HL-60 (cell line): ENCODE data around the gene MALSU1.

Experiments
- DNase-seq, 2 experiments: peaks; one replicate each; pipeline ENCODE4 v3.0.0-alpha.2; 2010 to 2020; ENCODE audit warnings: low read depth in 1 of 2, low spot score in 1 of 2
- H3K27ac ChIP-seq: fragments of 250-450 bp; sonication (Bioruptor Pico); replicated peaks from 2 replicates; pipeline ENCODE4 v1.5.1; 2020; ENCODE audit warnings: mild to moderate bottlenecking, moderate library complexity
- H3K27me3 ChIP-seq: fragments of 250-450 bp; sonication (Bioruptor Pico); 2 replicates; pipeline ENCODE4 v1.5.1; 2021; ENCODE audit warnings: mild to moderate bottlenecking, moderate library complexity; ENCODE audit not compliant: insufficient read depth, poor library complexity, severe bottlenecking
- H3K4me3 ChIP-seq: replicated peaks from 2 replicates; pipeline ENCODE4 v1.5.1; 2011; ENCODE audit warnings: mild to moderate bottlenecking, control low read depth, low read length; ENCODE audit not compliant: insufficient read depth
- GABPA ChIP-seq: IDR thresholded peaks from 2 replicates; pipeline ENCODE4 v1.6.1; 2012; ENCODE audit warnings: low read depth
- POLR2AphosphoS5 ChIP-seq: IDR thresholded peaks from 2 replicates; pipeline ENCODE4 v1.6.1; 2012; ENCODE audit warnings: low read depth
- SPI1 ChIP-seq: IDR thresholded peaks from 2 replicates; pipeline ENCODE4 v1.6.1; 2012; ENCODE audit warnings: low read depth, mild to moderate bottlenecking, borderline replicate concordance
- TF ChIP-seq, protein P1 (sequence below): IDR thresholded peaks from 2 replicates; pipeline ENCODE4 v1.6.1; 2012; ENCODE audit warnings: low read depth; ENCODE audit not compliant: insufficient replicate concordance
- TF ChIP-seq, protein P2 (sequence below): IDR thresholded peaks from one replicate; pipeline ENCODE4 v1.5.1; 2011; ENCODE audit warnings: low read length, control low read depth, inconsistent platforms; ENCODE audit not compliant: insufficient read depth

Gene MALSU1

DNA sequence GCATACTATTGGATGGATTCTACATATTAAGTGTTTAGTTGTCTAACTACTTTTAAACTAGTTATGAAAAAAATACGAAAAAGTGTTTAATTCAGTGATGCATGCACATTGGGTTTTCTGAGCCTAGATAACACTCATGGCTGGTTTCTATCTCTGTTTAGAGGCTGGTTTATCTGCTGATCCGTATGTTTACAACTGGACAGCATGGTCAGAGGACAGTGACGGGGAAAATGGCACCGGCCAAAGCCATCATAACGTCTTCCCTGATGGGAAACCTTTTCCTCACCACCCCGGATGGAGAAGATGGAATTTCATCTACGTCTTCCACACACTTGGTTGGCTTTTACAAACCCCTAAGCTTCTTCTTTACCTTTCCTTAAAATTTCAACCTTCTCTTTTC, 42.4 kb upstream of the MALSU1 start:
- no peak overlapping the region for H3K27ac ChIP-seq
- DNase-seq: no peak
- TF ChIP-seq GABPA: no peak
- H3K4me3 ChIP-seq: no peak overlapping the region
- no peaks in the 10 kb centered on the region for H3K27me3 ChIP-seq

DNA sequence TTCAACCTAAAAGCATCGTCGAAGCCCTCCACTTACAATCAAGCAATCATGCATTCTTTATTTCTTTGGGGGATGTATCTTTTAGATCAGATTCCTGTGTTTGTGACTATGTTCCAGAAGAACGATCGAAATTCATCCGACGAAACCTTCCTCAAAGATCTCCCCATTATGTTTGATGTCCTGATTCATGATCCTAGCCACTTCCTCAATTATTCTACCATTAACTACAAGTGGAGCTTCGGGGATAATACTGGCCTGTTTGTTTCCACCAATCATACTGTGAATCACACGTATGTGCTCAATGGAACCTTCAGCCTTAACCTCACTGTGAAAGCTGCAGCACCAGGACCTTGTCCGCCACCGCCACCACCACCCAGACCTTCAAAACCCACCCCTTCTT, 38.8 kb upstream of the MALSU1 start:
- TF ChIP-seq, protein P1, sequence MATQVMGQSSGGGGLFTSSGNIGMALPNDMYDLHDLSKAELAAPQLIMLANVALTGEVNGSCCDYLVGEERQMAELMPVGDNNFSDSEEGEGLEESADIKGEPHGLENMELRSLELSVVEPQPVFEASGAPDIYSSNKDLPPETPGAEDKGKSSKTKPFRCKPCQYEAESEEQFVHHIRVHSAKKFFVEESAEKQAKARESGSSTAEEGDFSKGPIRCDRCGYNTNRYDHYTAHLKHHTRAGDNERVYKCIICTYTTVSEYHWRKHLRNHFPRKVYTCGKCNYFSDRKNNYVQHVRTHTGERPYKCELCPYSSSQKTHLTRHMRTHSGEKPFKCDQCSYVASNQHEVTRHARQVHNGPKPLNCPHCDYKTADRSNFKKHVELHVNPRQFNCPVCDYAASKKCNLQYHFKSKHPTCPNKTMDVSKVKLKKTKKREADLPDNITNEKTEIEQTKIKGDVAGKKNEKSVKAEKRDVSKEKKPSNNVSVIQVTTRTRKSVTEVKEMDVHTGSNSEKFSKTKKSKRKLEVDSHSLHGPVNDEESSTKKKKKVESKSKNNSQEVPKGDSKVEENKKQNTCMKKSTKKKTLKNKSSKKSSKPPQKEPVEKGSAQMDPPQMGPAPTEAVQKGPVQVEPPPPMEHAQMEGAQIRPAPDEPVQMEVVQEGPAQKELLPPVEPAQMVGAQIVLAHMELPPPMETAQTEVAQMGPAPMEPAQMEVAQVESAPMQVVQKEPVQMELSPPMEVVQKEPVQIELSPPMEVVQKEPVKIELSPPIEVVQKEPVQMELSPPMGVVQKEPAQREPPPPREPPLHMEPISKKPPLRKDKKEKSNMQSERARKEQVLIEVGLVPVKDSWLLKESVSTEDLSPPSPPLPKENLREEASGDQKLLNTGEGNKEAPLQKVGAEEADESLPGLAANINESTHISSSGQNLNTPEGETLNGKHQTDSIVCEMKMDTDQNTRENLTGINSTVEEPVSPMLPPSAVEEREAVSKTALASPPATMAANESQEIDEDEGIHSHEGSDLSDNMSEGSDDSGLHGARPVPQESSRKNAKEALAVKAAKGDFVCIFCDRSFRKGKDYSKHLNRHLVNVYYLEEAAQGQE: no peak
- peak; percentile 69 for TF ChIP-seq SPI1
- DNase-seq: no peak
- no peaks in the 10 kb centered on the region for H3K27me3 ChIP-seq
- H3K4me3 ChIP-seq: no peak overlapping the region
- no peak overlapping the region for H3K27ac ChIP-seq

DNA sequence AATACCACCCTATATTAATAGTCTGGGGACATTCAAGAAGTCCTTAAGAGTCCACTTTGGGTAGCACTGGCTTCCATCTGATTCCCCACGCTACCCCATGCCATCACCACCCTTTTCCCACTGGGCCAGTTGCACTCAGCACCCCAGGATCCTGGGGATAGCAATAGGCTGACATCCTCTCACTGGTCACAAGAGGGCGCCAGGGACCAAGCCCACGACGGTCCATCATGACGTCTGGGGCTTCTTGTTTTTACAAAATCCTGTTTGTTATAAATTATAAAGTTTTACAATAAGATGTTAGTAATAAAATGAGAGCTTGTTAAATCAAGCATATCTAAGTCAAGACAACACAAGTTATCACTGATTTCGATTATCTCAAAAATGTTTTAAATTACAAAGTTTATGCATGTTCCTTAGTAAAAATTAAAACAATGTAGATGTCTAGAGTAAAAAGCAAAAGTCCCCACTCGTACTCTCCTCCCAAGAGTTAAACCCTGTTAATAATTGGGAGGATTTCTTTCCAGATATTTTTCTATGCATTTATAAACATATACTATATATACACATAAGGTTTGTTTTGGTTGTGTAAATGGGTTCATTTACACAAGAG, 37.2 kb upstream of the MALSU1 start:
- peak; percentile 37 to 71 for DNase-seq
- TF ChIP-seq, protein P1: no peak
- TF ChIP-seq, protein P2, sequence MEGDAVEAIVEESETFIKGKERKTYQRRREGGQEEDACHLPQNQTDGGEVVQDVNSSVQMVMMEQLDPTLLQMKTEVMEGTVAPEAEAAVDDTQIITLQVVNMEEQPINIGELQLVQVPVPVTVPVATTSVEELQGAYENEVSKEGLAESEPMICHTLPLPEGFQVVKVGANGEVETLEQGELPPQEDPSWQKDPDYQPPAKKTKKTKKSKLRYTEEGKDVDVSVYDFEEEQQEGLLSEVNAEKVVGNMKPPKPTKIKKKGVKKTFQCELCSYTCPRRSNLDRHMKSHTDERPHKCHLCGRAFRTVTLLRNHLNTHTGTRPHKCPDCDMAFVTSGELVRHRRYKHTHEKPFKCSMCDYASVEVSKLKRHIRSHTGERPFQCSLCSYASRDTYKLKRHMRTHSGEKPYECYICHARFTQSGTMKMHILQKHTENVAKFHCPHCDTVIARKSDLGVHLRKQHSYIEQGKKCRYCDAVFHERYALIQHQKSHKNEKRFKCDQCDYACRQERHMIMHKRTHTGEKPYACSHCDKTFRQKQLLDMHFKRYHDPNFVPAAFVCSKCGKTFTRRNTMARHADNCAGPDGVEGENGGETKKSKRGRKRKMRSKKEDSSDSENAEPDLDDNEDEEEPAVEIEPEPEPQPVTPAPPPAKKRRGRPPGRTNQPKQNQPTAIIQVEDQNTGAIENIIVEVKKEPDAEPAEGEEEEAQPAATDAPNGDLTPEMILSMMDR: peak; percentile 81
- H3K27ac ChIP-seq: no peak overlapping the region
- no peaks in the 10 kb centered on the region for H3K27me3 ChIP-seq
- H3K4me3 ChIP-seq: no peak overlapping the region

DNA sequence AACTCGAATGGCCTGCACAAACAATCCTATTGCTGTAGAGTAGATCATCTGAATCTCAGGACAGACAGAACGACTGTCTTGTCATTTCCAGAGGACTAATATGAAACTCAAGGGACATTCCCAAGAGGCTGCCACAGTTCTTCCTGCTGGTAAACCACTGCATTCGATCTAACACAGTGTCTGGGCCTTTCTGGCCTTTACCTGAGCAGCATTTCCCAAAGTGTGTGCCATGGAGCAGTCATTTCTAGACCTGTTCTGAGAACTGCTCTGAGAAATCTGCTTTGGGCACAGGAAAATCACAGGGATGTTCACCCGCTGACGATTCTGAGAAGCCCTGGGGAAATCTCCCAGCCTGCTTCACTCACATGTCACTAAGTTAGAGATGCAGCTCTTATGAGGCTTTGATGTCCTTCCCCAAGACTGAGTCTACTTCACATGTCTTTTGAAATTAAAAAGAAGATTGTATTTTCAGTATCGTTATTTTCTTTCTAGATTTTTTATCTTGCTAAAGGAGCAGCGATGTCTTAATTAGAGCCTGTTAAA, 34.2 kb upstream of the MALSU1 start:
- H3K27me3 ChIP-seq: no peaks in the 10 kb centered on the region
- TF ChIP-seq GABPA: no peak
- DNase-seq: no peak
- H3K27ac ChIP-seq: no peak overlapping the region
- H3K4me3 ChIP-seq: no peak overlapping the region

DNA sequence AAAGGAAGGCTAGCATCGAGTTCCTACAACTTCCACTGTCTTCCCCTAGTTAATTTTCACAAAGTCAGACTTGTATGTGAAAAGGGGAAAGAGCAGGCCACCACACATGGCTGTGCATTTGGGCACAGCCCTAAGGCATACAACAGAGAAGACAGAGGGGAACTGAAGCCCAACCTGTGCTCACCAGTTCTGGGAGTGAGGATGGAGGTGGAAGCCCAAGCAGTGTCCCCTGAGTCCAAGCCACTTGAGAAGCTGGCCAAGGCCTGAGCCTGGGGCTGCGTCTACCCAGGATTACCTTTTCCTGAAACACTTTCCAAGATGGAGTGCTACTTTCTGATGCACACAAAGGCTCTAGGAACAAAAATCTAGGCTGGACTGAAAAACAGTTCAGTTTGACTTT, 32.2 kb upstream of the MALSU1 start:
- no peak overlapping the region for H3K27ac ChIP-seq
- no peak overlapping the region for H3K4me3 ChIP-seq
- H3K27me3 ChIP-seq: no peaks in the 10 kb centered on the region
- TF ChIP-seq, protein P2: no peak
- TF ChIP-seq GABPA (no peak), SPI1 (no peak), POLR2AphosphoS5 (no peak)
- TF ChIP-seq, protein P1: no peak
- DNase-seq: no peak
